RWPE1 (cell line): ENCODE results near the gene SLC5A1.

Source experiments
- CTCF ChIA-PET: fragments of 350-600 bp; sonication (Branson Sonifier 250); formaldehyde crosslinking; extraction: SDS; loops from one replicate; lab custom pipeline; 2021; lab: Yijun Ruan, JAX
- POLR2A ChIA-PET: fragments of 400-600 bp; formaldehyde crosslinking; extraction: SDS; loops from one replicate; lab custom pipeline; 2020; ENCODE audit warnings: antibody characterized with exemption; ENCODE audit not compliant: low non-redundant PET; lab: Yijun Ruan, JAX
- DNase-seq: peaks from one replicate; pipeline ENCODE4 v3.0.0; 2012; ENCODE audit warnings: low spot score
- H3K27ac ChIP-seq: fragments of 450-650 bp; 2 replicates; pipeline ENCODE4 v1.5.1; 2017
- CTCF ChIP-seq: fragments of 450-650 bp; conservative IDR thresholded peaks from 2 replicates; pipeline ENCODE4 v1.5.1; 2017; ENCODE audit warnings: low read depth, mild to moderate bottlenecking

The SLC5A1 gene

GRCh38 chr22:32077151-32077550 is 34.1 kb downstream of the SLC5A1 start:
- TF ChIP-seq CTCF, result no peak
- ChIA-PET POLR2A (no interaction called here), CTCF (no interaction called here)
- DNase-seq, result no peak
- H3K27ac ChIP-seq, result no peak overlapping the region

- peak; percentile 81 for DNase-seq
- ChIA-PET CTCF (interaction anchor here (0.9 to 1.4 kb wide), 2 partner anchors 107 to 110 kb away, joined by 3 to 5 read pairs; no protein-coding TSS in a partner anchor), POLR2A (no interaction called here)
- no peak overlapping the region for H3K27ac ChIP-seq
- no peak for TF ChIP-seq CTCF
Observed at GRCh38 chr22:32079130-32080089, 36.3 kb downstream of the SLC5A1 start.

- H3K27ac ChIP-seq, result no peak overlapping the region
- POLR2A ChIA-PET, result no interaction called here
- CTCF ChIA-PET, result interaction anchor here (0.7 to 1.2 kb wide), 2 partner anchors 111 to 1038 kb away, joined by 3 to 6 read pairs; no protein-coding TSS in a partner anchor
- DNase-seq, result peak; percentile 64
- peak; percentile 54 for TF ChIP-seq CTCF
Observed at GRCh38 chr22:32080904-32081303, 37.8 kb downstream of the SLC5A1 start.

- ChIA-PET POLR2A (no interaction called here), CTCF (interaction anchor here (1.0 kb wide), 1 partner anchor 112 kb away, joined by 3 read pairs; no protein-coding TSS in a partner anchor)
- no peak for TF ChIP-seq CTCF
- H3K27ac ChIP-seq, result no peak overlapping the region
- DNase-seq, result no peak
Observed at GRCh38 chr22:32082331-32082730, 39.3 kb downstream of the SLC5A1 start.

- POLR2A ChIA-PET, result no interaction called here
- CTCF ChIA-PET, result interaction anchor here (1.0 to 1.4 kb wide), 2 partner anchors 113 kb away, joined by 3 read pairs; no protein-coding TSS in a partner anchor
Observed at GRCh38 chr22:32083000-32083399, 39.9 kb downstream of the SLC5A1 start.

More at GRCh38 chr22:32083000-32083399, 39.9 kb downstream of the SLC5A1 start:
- DNase-seq, result no peak
- no peak overlapping the region for H3K27ac ChIP-seq
- TF ChIP-seq CTCF, result no peak
